Ramos (cell line): Measurements from ENCODE around the gene CYP2W1.
"Not testable (repeated sequence)": the region's sequence is repeated elsewhere in the genome, so short reads cannot be mapped to it uniquely, and the experiment has no call there.

Experiments
- in situ Hi-C: fragments of 300-500 bp; cut with MboI; formaldehyde crosslinking; loops from one replicate; pipeline ENCODE4 v1.14.3; 2022; ENCODE audit warnings: low sequenced_read_pairs; ENCODE audit not compliant: unreplicated experiment

CYP2W1 gene

DNA sequence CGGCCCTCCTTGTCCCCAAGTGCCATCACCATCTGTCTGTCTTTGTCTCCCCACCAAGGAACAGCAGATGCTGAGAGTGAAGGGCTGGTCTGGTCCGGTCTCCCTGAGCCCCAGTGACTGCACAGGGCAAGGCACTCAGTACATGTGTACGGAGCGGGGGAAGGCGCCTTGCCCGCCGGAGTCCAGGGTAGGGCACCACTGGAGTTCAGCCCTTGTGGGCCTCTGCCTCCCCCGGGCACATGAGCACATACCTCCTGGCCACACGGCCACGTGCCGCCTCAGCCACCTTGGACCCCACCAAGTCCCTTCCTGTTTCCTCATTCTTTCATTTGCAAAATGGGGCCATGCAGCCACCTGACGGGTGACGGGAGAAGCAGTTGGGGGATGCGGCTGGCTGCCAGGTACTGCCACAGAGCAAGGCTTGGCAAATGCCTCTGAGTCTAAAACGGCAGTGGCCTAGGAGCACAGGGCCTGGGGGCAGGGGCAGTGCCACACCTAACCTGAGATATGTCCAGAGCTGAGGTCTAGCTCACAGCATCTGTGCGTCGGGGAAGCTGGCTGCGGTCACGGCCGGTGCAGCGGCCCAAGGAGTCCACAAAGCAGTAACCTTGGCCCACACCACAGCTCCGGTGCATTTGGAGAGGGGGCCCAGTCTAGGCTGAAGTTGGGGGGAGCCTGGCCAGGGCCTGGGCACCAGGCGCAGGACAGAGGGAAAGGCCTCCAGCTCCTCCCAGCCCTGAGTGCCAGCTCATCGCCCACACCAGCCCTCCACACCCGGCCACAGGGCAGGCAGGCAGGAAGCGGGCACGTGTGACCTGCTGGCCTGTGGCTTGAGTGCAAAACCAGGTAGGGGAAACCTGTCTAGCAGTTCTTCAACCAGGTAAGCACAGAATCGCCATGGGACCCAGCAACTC, 33.7 kb upstream of the CYP2W1 start:
- in situ Hi-C loops = no loop called here

DNA sequence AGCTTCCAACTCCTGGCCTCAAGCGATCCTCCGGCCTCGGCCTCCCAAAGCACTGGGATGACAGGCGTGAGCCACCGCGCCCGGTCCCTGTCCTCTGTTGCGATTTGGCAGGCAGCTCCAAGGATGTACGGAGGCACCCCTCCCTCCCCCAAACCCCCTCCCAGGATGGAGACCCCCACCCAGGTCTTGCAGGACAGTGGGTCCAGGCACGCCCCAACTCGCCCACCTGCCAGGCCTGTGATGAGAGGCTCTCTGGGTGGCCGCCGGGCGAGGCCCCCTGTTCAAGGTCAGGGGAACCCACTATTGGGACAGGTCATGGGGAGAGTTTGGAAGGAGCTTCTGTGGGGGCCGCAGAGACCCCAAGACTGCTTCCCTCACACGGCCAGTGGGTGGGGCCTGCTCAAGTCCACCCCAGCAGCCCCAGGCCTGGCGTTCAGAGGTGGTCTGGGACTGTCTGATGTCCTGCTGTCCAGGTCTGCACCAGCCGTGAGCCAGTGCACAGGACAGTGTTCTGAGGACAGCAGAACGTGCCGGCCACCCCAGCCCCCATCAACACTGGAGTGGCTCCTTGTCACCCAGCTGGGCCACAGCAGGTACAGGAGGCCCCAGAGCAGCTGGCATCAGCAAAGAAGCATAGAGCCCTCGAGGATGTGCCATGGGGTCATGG, 31.0 kb upstream of the CYP2W1 start:
- in situ Hi-C loops = no loop called here

DNA sequence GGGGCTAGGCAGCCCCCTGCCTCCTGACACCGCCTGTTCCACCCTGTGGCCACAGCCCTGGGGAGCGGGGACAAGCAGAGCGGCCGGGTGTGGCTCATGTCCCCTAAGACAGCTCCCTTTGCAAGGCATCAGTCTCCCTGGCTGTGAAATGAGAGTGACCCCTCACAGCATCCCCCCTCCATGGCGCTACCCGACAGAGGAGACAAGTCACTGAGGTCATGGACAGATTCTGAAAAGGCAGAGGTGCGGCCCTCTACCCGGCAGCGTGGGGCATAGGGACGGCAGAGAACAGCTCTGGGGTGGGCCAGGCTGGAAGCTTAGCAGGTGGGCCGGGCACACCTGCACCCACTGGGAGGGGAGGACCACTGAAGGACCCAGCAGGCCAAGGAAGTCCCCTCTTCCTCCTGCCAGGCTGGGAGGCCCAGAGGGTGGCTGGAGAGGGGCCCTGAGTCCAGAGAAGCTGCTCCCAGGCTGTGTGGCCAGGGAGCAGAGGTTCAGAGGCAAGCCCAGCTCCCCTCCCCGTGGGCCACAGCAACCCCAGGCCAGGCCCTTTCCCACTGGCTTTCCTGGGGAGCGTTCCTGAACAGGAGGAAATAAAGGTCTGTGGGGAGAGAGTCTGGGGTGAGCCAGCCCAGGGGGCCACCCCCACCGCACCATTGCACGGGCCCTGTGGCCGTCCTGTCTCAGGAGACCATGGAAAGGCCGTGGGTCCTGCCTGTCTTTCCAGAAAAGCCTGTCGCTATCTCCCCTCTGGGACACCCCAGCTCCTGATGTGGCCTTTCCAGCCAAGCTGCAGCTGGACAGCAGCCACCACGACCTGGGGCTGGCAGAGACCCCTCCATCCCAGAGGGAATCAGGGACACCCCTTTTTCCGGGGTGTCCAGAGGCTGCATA, 30.2 kb upstream of the CYP2W1 start:
- in situ Hi-C loops = no loop called here

DNA sequence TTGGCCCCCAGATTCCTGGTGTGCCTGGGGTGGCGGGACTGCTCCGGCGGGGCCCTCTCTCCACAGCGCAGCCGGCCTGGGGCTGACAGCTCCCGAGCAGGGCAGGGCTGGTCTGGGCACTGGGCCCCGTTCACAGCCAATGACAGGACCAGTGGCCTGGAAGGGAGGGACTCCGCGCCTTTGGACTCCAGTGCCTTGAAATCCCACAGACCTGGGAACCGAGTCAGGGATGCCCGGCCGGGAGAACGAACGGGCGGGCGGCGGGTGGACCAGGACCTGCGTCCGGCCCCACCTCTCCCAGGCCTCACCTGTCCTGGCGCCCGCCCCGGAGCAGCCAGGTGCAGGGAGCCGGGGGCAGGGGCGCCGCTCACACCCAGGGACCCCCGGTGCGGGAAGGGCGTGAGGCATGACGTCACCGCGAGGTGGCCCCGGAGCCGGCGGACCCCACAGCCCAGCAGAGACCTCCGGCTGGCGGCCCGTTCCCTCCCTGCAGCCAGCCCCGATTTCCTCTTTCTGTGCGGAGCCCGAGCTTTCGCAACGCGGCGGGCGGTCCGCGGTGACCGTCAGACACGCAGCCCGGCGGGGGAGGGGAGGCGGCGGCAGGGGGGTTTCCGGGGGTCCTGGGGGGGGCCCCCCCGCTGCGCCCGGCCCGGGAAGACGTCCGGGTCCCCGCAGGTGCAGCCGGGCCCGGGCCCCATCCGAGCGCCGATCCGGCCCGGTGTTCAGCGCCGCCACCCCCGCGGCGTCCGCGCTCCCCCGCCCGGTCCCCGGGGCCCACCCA, 29.2 kb upstream of the CYP2W1 start:
- in situ Hi-C loops = no loop called here

DNA sequence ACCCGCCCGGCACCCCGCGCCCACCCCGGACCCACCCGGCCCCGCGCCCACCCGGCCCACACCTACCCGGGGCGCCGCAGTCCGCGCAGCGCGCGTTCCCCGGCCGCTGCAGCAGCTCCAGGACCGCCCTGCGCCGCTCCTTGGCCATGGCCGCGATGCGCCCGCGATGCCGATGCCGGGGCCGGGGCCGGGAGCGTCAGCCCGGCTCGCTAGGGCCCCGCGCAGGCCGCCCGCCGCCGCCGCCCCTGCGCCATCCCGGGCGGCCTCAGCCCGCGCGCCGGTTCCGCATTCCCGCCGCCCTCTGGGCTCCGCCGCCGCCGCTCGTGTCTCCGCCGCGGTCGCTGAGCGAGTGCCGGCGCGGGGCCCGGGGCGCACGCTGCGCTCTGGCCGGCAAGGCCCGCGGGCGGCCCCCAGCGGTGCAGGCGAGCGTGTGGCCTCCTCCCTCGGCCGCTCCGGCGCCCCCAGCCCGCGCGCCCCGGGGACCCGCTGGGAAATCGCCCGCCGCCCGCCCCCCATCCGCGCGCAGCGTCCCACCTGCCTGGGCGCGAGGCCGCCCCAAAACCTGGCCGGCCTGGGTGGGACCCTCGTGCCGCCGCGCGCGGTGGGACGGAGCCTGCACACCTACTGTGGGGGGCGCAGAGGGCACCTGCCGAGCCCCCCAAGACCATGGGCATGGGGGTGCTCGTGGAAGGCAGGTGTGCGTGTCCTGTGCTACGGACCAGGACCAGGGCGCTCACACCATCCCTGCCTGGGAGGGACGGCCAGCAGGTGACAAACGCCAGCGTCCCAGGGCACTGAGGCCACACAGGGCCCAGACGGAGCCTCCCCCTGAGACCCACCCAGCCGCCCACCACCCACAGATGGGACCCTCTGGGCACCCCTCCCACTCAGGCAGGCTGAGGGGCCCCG, 28.4 kb upstream of the CYP2W1 start, which contains the start of gene ADAP1:
Gene ADAP1, minus strand, starts transcription at position 351 of the 909 bp plus-strand sequence. Its CDS starts 203 bp downstream, at position 148.
- in situ Hi-C loops = no loop called here

DNA sequence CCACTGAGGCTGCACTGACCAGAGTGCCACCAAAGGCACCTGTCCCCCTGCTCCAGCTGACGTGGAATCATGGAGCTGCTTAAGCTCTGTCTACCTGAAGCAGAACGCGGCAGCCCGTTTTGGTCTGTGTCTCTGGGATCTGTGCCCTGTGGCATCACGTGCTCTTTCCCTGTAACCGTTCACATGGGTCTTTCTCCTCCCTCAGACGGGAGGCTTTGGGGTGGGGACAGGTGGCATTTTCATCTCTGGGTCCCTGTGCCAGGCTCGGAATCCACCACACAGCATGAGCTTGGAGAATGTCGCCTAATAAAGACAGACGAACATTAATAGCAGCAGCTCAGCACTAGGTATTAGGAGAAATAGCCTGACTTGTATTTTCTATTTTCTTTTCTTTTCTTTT, 26.9 kb upstream of the CYP2W1 start:
- in situ Hi-C loops = no loop called here

DNA sequence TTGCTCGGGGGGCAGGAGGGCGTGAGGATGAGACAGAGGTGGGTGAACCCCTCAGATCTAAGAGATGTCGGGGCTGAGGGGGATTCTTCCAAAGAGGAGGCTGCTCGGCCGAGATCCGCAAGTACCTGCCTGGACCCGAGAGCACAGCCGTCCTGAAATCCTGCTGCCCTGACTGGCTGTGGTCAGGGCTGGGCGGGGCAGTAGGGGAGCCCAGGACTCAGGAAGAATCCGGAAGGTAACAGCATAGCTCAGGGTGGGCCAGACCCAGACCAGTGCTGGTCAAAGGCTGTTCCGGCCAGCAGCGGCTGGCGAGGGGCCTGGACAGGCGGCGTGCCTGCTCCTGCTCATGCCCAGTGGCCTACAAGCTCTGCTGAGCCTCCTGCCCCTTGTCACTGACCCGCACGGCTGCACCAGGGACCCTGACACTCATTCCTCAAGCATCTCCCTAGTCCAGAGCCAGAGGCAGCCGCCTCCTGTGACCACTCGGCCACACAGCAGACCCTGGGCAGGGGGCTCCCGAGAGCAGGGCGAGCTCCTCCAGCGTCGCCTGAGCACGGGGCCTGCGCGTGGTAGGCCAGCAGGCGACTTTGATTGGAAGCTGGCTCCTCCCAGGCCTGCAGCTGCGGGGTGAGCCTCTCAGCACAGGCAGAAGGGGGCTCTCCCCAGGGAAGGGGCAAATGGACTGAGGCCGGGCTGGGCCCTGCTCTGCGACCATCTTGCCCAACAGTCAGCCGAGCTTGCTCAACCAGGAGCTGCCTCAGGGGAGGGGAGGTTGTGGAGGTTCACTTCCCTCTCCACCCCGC, 25.4 kb upstream of the CYP2W1 start:
- in situ Hi-C loops = no loop called here

DNA sequence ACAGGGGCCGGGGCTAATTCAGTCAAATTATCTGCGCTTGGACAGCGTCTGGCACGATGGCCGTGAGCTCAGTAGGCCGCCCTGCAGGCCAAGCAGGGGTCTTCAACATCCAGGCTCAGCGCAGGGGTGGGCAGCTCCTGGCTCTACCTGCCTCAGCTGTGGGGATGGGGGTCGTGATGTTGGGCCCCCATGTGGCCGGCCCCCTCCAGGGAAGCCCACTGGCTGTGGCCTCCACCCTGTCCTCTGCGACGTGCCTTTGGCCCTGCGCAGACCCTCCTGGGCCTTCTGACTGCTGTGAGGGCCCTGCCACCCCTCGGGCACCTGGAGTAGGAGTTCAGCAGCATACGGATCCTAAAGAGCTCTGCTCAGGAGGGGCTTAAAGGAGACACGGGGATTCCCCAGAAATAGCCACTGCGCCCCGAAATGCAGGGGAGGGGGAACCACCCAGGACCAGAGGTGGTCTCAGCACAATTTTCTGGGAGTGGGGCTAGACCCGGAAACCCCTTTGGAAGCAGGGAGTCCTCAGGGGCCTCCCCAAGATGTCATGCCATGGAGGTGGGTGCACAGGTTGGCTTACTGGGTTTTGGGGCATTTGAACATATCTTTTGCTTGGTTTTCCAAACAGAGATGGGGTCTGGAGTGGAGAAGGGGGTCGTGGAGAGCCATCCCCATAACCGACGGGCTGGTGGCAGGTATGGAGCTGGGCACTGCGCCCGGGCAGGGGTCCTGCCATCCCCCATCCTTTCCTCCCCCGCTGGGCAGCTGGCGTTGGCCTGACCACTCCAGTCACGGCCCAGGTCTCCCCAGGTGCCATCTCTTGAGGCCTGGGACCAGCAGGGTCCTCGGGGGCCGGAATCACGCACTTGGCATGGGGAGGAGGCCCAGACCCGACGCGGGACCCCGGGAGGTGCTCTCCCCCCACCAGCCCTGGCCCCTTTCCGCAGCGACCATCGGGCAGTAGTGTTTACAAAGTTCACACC, 24.5 kb upstream of the CYP2W1 start:
- in situ Hi-C loops = no loop called here

DNA sequence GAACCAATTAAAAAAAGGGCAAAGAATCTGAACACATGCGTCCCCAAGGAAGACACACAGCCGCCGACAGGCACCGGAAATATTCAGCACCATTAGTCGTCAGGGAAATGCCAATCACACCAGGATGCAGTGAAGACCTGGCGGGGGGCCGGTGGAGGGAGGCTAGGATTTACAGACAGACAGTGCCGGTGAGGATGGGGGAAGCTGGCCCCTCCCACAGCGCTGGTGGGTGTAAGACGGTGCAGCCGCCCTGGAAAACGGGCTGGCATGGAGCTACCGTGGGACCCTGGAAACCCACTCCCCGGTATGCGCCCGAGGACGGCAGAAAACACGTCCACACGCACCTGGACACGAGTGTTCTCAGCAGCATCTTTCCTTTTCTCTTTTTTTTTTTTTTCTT, 23.7 kb upstream of the CYP2W1 start:
- in situ Hi-C loops = no loop called here

DNA sequence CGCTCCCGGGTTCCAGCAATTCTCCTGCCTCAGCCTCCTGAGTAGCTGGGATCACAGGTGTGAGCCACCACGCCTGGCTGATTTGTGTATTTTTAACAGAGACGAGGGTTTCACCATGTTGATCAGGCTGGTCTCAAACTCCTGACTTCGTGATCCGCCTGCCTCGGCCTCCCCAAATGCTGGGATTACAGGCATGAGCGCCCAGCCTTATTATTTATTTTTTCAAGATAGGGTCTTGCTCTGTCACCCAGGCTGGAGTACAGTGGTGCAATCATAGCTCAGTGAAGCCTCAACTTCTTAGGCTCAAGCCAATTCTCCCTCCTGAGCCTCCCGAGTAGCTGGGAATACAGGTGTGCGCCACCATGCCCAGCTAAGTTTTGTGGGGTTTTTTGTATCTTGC, 23.2 kb upstream of the CYP2W1 start:
- in situ Hi-C loops = not testable (repeated sequence)

DNA sequence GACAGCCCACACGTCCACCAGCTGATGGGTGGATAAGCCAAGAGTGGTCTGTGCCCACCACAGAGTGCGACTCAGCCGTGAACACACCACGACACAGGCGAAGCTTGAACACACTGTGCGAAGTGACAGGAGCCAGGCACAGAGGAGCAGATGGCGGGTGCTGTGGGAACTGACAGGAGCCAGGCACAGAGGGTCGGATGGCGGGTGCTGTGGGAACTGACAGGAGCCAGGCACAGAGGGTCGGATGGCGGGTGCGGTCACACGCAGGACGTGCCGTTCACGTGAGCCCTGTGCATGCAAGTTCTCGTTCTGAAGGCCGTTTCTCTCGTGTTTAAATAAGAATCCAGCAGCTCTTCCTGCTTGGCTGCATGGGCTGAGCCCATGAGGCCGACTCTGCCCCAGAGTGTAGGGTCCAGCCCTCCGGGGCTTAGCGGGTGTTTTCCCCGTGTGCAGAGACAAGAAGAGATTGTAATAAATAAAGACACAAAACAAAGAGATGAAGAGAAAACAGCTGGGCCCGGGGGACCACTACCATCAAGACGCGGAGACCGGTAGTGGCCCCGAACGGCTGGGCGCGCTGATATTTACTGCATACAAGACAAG, 22.6 kb upstream of the CYP2W1 start:
- in situ Hi-C loops = no loop called here

DNA sequence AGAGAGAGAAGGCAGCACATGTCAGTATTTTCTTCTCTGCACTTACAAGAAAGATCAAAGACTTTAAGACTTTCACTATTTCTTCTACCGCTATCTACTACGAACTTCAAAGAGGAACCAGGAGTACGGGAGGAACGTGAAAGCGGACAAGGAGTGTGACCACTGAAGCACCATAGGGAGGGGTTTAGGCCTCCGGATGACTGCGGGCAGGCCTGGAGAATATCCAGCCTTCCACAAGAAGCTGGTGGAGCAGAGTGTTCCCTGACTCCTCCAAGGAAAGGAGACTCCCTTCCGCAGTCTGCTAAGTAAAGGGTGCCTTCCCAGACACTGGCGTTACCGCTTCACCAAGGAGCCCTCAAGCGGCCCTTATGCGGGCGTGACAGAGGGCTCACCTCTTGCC, 22.0 kb upstream of the CYP2W1 start:
- in situ Hi-C loops = not testable (repeated sequence)

DNA sequence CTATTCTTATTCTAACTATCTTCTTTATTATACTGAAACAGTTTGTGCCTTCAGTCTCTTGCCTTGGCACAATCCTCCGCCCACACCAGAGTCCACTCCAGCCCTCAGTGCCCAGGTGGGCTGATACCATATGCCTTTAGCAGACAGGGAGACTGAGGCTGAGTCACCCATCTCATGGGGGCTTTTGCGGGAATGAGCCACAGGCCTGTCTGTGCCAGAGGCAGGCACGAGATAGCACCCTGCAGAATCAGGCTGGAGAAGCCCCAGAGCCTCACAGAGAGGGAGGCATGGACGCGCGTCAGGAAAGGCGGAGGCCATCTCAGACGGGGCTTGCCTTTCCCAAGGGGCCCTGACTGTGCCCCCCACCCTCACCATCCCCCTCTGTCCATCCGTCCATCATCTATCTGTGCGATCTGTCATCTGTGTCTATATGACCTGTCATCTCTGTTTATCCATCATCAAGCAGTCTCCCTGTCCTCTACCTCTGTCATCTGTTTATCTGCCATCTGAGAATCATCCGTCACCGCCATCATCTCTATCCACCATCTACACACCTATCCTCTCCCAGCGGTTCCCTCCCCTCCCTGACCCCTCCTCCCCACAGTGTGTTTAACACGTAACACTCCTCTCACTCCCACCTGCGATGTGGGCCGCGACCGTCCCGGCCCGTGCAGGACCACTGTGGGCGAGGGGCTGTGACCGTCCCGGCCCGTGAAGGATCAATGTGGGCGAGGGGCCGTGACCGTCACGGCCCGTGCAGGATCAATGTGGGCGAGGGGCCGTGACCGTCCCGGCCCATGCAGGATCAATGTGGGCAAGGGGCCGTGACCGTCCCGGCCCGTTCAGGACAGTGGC, 21.2 kb upstream of the CYP2W1 start:
- in situ Hi-C loops = no loop called here

DNA sequence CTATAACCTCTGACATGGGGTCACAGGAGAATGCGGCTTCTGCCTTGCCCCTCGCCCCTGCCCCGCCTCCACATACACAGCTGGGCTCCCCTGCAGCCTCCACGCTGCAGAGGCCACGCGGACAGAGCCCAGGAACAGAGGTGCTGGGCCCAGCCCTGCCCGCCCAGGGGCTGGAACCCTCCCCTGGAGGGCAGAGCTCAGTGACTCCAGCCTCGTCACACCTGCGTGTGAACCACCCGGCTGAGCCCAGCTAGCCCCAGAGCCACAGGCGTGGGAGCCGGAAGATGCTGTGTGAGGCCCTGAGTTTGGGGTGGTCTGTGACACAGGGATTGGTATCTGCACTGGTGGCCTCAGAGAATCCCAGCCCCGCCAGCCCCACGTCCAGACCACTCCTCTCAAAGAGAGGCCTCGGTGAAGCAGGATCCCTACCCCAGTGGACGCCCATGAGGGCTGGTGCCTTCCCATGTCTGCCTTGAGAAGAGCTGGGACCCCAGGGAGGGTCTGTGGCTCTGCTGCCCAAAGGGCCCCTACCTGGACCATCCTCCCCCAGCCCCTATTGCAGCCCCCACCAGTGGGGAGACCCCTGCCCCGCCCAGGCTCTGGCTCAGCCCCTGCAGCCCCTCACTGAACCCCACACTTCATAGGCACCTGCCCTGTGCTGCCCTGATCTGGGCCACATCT, 20.4 kb upstream of the CYP2W1 start:
- in situ Hi-C loops = no loop called here
